ENCODE measurements around the gene ASPA.

The ASPA gene

DNA sequence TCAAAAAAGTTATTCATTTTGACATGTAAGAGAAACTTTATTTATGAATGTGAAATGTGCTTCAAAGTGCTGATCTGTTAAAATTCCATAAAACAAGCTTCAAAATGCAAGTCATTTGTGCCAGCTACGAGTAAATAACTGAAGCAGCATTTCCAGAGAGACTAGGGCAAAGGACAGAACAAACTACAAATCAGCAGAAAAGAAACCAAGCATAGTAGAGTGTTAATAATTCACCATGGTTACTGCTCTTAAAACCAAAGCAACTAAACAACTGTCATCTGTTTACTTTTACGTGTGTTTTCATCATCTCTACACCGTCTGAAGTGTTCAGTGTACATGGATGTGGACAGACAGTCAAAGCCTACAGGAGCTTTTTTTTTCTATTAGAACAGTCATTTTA, 1.6 kb upstream of the ASPA start:
- Histone ChIP-seq H3K9ac (ENCODE audit: low read depth, low read length) (no peak overlapping the region), H3K4me1 (ENCODE audit: control insufficient read depth, insufficient read depth, low read length) (peaks cover 11% of the 10 kb centered on the region), H3K9me3 (ENCODE audit: control insufficient read depth, insufficient read depth, low read length) (no peaks in the 10 kb centered on the region), H3K27ac (ENCODE audit: low read depth, low read length) (peak overlapping the region; percentile 53), H3K27me3 (ENCODE audit: control insufficient read depth, insufficient read depth, low read length) (no peaks in the 10 kb centered on the region), H3K36me3 (ENCODE audit: control insufficient read depth, insufficient read depth, low read length) (no peaks in the 10 kb centered on the region), H3K4me3 (ENCODE audit: low read depth, low read length) (no peak overlapping the region)

- H3K27me3 ChIP-seq (ENCODE audit: control insufficient read depth, insufficient read depth, low read length) = no peaks in the 10 kb centered on the region
- H3K27ac ChIP-seq (ENCODE audit: low read depth, low read length) = no peak overlapping the region
- H3K36me3 ChIP-seq (ENCODE audit: control insufficient read depth, insufficient read depth, low read length) = no peaks in the 10 kb centered on the region
- H3K9ac ChIP-seq (ENCODE audit: low read depth, low read length) = no peak overlapping the region
- peaks cover 11% of the 10 kb centered on the region for H3K4me1 ChIP-seq (ENCODE audit: control insufficient read depth, insufficient read depth, low read length)
- no peak overlapping the region for H3K4me3 ChIP-seq (ENCODE audit: low read depth, low read length)
- no peaks in the 10 kb centered on the region for H3K9me3 ChIP-seq (ENCODE audit: control insufficient read depth, insufficient read depth, low read length)
Observed at GRCh38 chr17:3475251-3475685, 529 bp upstream of the ASPA start.

GRCh38 chr17:3479988-3480387, 4.2 kb downstream of the ASPA start:
- Histone ChIP-seq H3K9ac (ENCODE audit: low read depth, low read length) (no peak overlapping the region), H3K27me3 (ENCODE audit: control insufficient read depth, insufficient read depth, low read length) (no peaks in the 10 kb centered on the region), H3K4me1 (ENCODE audit: control insufficient read depth, insufficient read depth, low read length) (peaks cover 35% of the 10 kb centered on the region), H3K36me3 (ENCODE audit: control insufficient read depth, insufficient read depth, low read length) (no peaks in the 10 kb centered on the region), H3K9me3 (ENCODE audit: control insufficient read depth, insufficient read depth, low read length) (no peaks in the 10 kb centered on the region), H3K4me3 (ENCODE audit: low read depth, low read length) (no peak overlapping the region), H3K27ac (ENCODE audit: low read depth, low read length) (no peak overlapping the region)

- no peaks in the 10 kb centered on the region for H3K9me3 ChIP-seq (ENCODE audit: control insufficient read depth, insufficient read depth, low read length)
- H3K4me3 ChIP-seq (ENCODE audit: low read depth, low read length) = peak overlapping the region; percentile 12; the same call in 1 of the 2 replicates
- H3K27me3 ChIP-seq (ENCODE audit: control insufficient read depth, insufficient read depth, low read length) = no peaks in the 10 kb centered on the region
- no peak overlapping the region for H3K9ac ChIP-seq (ENCODE audit: low read depth, low read length)
- H3K27ac ChIP-seq (ENCODE audit: low read depth, low read length) = no peak overlapping the region
- H3K36me3 ChIP-seq (ENCODE audit: control insufficient read depth, insufficient read depth, low read length) = no peaks in the 10 kb centered on the region
- peaks cover 29% of the 10 kb centered on the region for H3K4me1 ChIP-seq (ENCODE audit: control insufficient read depth, insufficient read depth, low read length)
Observed at GRCh38 chr17:3482852-3483251, 7.1 kb downstream of the ASPA start.

- Histone ChIP-seq H3K9ac (ENCODE audit: low read depth, low read length) (no peak overlapping the region), H3K4me1 (ENCODE audit: control insufficient read depth, insufficient read depth, low read length) (peaks cover 48% of the 10 kb centered on the region), H3K36me3 (ENCODE audit: control insufficient read depth, insufficient read depth, low read length) (no peaks in the 10 kb centered on the region), H3K4me3 (ENCODE audit: low read depth, low read length) (no peak overlapping the region), H3K27ac (ENCODE audit: low read depth, low read length) (no peak overlapping the region), H3K9me3 (ENCODE audit: control insufficient read depth, insufficient read depth, low read length) (no peaks in the 10 kb centered on the region), H3K27me3 (ENCODE audit: control insufficient read depth, insufficient read depth, low read length) (no peaks in the 10 kb centered on the region)
Observed at GRCh38 chr17:3485481-3486068, 9.8 kb downstream of the ASPA start.

- Histone ChIP-seq H3K36me3 (ENCODE audit: control insufficient read depth, insufficient read depth, low read length) (no peaks in the 10 kb centered on the region), H3K4me1 (ENCODE audit: control insufficient read depth, insufficient read depth, low read length) (peaks cover 10% of the 10 kb centered on the region; the same call in 1 of the 2 replicates), H3K9ac (ENCODE audit: low read depth, low read length) (no peak overlapping the region), H3K9me3 (ENCODE audit: control insufficient read depth, insufficient read depth, low read length) (0 out of 2 replicates have a peak, but pooled peaks cover 4% of the 10 kb centered on the region), H3K27me3 (ENCODE audit: control insufficient read depth, insufficient read depth, low read length) (no peaks in the 10 kb centered on the region), H3K27ac (ENCODE audit: low read depth, low read length) (no peak overlapping the region), H3K4me3 (ENCODE audit: low read depth, low read length) (no peak overlapping the region)
Observed at GRCh38 chr17:3497101-3497500, 21.3 kb downstream of the ASPA start.

DNA sequence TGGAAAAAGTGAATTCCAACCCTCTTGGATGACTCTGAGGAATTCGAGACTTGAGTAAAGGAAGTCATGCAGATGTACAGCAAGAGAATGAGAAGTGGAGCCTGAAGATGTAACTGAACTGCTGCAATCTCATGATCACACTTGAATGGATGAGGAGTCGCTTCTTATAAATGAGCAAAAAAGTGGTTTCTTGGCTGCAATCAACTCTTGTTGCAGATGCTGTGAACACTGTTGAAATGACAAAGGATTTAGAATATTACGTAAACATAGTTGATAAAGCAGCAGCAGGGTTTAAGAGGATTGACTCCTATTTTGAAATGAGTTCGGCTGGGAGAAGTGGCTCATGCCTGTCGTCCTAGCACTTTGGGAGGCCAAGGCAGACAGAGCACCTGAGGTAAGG, 25.5 kb downstream of the ASPA start:
- Histone ChIP-seq H3K36me3 (ENCODE audit: control insufficient read depth, insufficient read depth, low read length) (no peaks in the 10 kb centered on the region), H3K9me3 (ENCODE audit: control insufficient read depth, insufficient read depth, low read length) (0 out of 2 replicates have a peak, but pooled peaks cover 4% of the 10 kb centered on the region), H3K27me3 (ENCODE audit: control insufficient read depth, insufficient read depth, low read length) (no peaks in the 10 kb centered on the region), H3K4me3 (ENCODE audit: low read depth, low read length) (no peak overlapping the region), H3K9ac (ENCODE audit: low read depth, low read length) (no peak overlapping the region), H3K4me1 (ENCODE audit: control insufficient read depth, insufficient read depth, low read length) (peaks cover 10% of the 10 kb centered on the region; the same call in 1 of the 2 replicates), H3K27ac (ENCODE audit: low read depth, low read length) (no peak overlapping the region)

GRCh38 chr17:3502466-3502865, 26.7 kb downstream of the ASPA start:
- H3K27ac ChIP-seq (ENCODE audit: low read depth, low read length) = no peak overlapping the region
- H3K9me3 ChIP-seq (ENCODE audit: control insufficient read depth, insufficient read depth, low read length) = 0 out of 2 replicates have a peak, but pooled peaks cover 4% of the 10 kb centered on the region
- no peak overlapping the region for H3K4me3 ChIP-seq (ENCODE audit: low read depth, low read length)
- peaks cover 10% of the 10 kb centered on the region; the same call in 1 of the 2 replicates for H3K4me1 ChIP-seq (ENCODE audit: control insufficient read depth, insufficient read depth, low read length)
- no peak overlapping the region for H3K9ac ChIP-seq (ENCODE audit: low read depth, low read length)
- H3K27me3 ChIP-seq (ENCODE audit: control insufficient read depth, insufficient read depth, low read length) = no peaks in the 10 kb centered on the region
- H3K36me3 ChIP-seq (ENCODE audit: control insufficient read depth, insufficient read depth, low read length) = no peaks in the 10 kb centered on the region

DNA sequence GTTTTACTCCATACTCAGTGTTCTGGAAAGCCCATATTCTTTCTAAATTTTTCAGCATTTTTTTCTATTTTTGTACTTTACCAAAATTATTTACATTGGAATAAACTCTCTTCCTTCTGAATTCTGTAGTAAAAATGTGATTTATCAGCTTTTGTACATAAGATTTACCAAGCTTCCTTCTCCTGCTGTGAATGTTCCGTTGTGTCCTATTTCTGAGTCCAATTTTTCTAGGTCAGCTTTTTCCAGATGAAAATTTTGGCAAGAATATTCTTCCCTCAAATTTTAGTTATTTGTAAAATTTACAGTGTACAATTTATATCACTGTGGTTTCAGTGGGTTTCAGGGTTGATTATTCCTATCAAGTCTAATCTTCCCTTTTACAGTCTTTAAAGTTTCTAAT, 27.5 kb downstream of the ASPA start:
- no peak overlapping the region for H3K27ac ChIP-seq (ENCODE audit: low read depth, low read length)
- no peaks in the 10 kb centered on the region for H3K27me3 ChIP-seq (ENCODE audit: control insufficient read depth, insufficient read depth, low read length)
- H3K36me3 ChIP-seq (ENCODE audit: control insufficient read depth, insufficient read depth, low read length) = no peaks in the 10 kb centered on the region
- H3K9ac ChIP-seq (ENCODE audit: low read depth, low read length) = no peak overlapping the region
- 0 out of 2 replicates have a peak, but pooled peaks cover 4% of the 10 kb centered on the region for H3K9me3 ChIP-seq (ENCODE audit: control insufficient read depth, insufficient read depth, low read length)
- H3K4me1 ChIP-seq (ENCODE audit: control insufficient read depth, insufficient read depth, low read length) = peaks cover 7% of the 10 kb centered on the region; the same call in 1 of the 2 replicates
- H3K4me3 ChIP-seq (ENCODE audit: low read depth, low read length) = no peak overlapping the region

DNA sequence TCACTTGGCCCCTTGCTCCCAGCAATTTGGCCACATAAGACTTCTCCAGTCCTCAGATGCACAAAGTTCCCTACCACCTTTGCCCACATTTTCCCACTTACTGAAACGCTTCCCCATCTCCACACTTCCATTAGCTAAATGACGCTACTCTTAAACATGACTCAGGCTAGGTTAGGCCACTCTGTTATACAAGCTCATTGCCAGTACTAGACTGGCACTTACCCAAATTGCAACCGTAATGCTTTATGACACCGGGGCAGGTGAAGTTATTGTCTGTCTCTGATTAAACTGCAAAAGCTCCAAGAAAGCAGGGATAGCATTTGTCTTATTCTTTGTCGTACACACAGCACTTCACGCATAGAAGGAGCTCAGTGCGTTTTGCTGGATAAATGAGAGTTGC, 29.2 kb downstream of the ASPA start:
- Histone ChIP-seq H3K9me3 (ENCODE audit: control insufficient read depth, insufficient read depth, low read length) (0 out of 2 replicates have a peak, but pooled peaks cover 4% of the 10 kb centered on the region), H3K27me3 (ENCODE audit: control insufficient read depth, insufficient read depth, low read length) (no peaks in the 10 kb centered on the region), H3K4me3 (ENCODE audit: low read depth, low read length) (no peak overlapping the region), H3K4me1 (ENCODE audit: control insufficient read depth, insufficient read depth, low read length) (peaks cover 2% of the 10 kb centered on the region; the same call in 1 of the 2 replicates), H3K9ac (ENCODE audit: low read depth, low read length) (no peak overlapping the region), H3K36me3 (ENCODE audit: control insufficient read depth, insufficient read depth, low read length) (no peaks in the 10 kb centered on the region), H3K27ac (ENCODE audit: low read depth, low read length) (no peak overlapping the region)

- no peak overlapping the region for H3K27ac ChIP-seq (ENCODE audit: low read depth, low read length)
- no peaks in the 10 kb centered on the region for H3K9me3 ChIP-seq (ENCODE audit: control insufficient read depth, insufficient read depth, low read length)
- H3K36me3 ChIP-seq (ENCODE audit: control insufficient read depth, insufficient read depth, low read length) = no peaks in the 10 kb centered on the region
- H3K9ac ChIP-seq (ENCODE audit: low read depth, low read length) = no peak overlapping the region
- 0 out of 2 replicates have a peak, but pooled peaks cover under 1% of the 10 kb centered on the region for H3K27me3 ChIP-seq (ENCODE audit: control insufficient read depth, insufficient read depth, low read length)
- H3K4me3 ChIP-seq (ENCODE audit: low read depth, low read length) = no peak overlapping the region
- peaks cover 12% of the 10 kb centered on the region for H3K4me1 ChIP-seq (ENCODE audit: control insufficient read depth, insufficient read depth, low read length)
Observed at GRCh38 chr17:3506054-3506453, 30.3 kb downstream of the ASPA start.

All from HUES48 (cell line).